Epithelial cell of proximal tubule (primary cell): Measurements from ENCODE around the gene VPS51. TPM values are rescaled to one million over a fixed set of nuclear protein-coding genes. Genes with fewer than 3 reads are reported as not detected.

ENCODE experiments used
- DNase-seq: peaks from one replicate; pipeline ENCODE4 v3.0.0-alpha.2; 2011; ENCODE audit warnings: low read depth
- H3K4me3 ChIP-seq: 2 replicates; pipeline ENCODE4 v1.5.1; 2011; ENCODE audit warnings: low read depth, mild to moderate bottlenecking, low read length
- CTCF ChIP-seq: conservative IDR thresholded peaks from 2 replicates; pipeline ENCODE4 v1.5.1; 2012; ENCODE audit warnings: low read depth, mild to moderate bottlenecking, low read length
- total RNA-seq: library from RNA; depleted of rRNA; stranded (reverse); fragments of >200 nt; gene quantifications from 2 replicates; pipeline ENCODE4 v1.2.3, GENCODE V29; 2015

Gene VPS51
- total RNA-seq, 1 donor from 2014 or later = 342 TPM

- no peak overlapping the region for H3K4me3 ChIP-seq
- no peak for DNase-seq
- no peak for TF ChIP-seq CTCF
Measured at GRCh38 chr11:65119670-65119995, 23.6 kb downstream of the VPS51 start.

- DNase-seq = no peak
- H3K4me3 ChIP-seq = peak overlapping the region; percentile 80
- no peak for TF ChIP-seq CTCF
Measured at GRCh38 chr11:65120831-65121230, 24.8 kb downstream of the VPS51 start.

- H3K4me3 ChIP-seq = peak overlapping the region; percentile 80
- TF ChIP-seq CTCF = no peak
- no peak for DNase-seq
Measured at GRCh38 chr11:65121447-65121864, 25.4 kb downstream of the VPS51 start.

GRCh38 chr11:65121865-65122696 is 26.1 kb downstream of the VPS51 start, which contains the start of the genes FAU and MRPL49:
Gene FAU, minus strand, starts transcription at chr11:65122134. Its CDS starts 321 bp downstream, at chr11:65121813.
Gene MRPL49, plus strand, starts transcription at chr11:65122321. Its CDS starts 26 bp downstream, at chr11:65122347.
- no peak for DNase-seq
- TF ChIP-seq CTCF = no peak
- peak within 1 kb of the TSS; percentile 80 for H3K4me3 ChIP-seq

- TF ChIP-seq CTCF = no peak
- no peak for DNase-seq
- H3K4me3 ChIP-seq = no peak overlapping the region
Measured at GRCh38 chr11:65124480-65125196, 28.6 kb downstream of the VPS51 start.

- H3K4me3 ChIP-seq = no peak overlapping the region
- no peak for DNase-seq
- TF ChIP-seq CTCF = no peak
Measured at GRCh38 chr11:65125197-65126056, 29.4 kb downstream of the VPS51 start.
